HG03039 (cell line): ENCODE measurements around the gene RIPK3.
"Not testable (repeated sequence)": the region's sequence is repeated elsewhere in the genome, so short reads cannot be mapped to it uniquely, and the experiment has no call there.

ENCODE experiments used
- ATAC-seq: cut with Tn5 transposase; IDR thresholded peaks from one replicate; pipeline ENCODE4 v1.9.1; 2021; ENCODE audit warnings: mild to moderate bottlenecking, moderate library complexity; ENCODE audit not compliant: unreplicated experiment

RIPK3 gene

DNA sequence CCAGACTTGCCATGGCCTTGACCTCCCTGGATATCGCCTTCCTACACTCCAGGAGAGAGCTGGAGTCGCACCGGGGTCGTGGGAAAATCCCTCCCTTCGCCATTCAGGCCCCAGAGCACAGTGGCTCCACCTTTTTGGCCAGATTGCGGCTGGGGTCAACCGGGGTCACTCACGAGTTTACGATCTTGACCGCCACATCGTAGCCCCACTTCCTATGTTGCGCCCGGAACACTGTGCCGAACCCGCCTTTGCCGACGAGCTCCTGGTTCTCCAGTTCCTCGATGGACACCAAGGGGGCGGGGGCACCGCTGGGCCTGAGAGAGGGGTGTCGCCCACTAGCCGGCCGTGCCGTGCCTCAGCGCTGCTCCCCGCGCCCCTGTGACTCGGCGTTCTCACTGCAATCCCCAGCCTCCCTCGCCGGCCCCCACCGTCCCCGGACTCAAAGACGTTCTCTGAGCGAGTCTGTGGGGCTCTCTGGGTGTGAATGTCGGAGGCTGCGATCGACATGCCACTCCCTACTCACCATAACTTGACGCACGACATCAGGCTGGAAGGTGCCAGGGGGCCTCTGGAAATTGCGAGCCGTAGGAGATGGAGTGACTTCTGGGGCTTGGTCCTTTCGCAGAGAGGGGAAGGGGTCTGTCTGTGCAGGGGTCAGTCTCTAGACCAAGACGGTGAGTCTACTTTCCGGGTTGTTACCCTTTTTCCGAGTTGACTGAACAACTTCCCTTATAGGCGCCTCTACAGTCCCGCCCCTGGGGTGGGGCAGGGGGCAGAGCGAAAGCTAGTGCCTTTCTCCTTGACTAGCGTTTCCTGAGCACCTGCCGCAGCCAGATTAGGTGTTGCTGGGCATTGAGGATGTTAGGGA, at the start of gene RIPK3:
TSS of gene RIPK3 (minus strand) at position 708 of the 868 bp plus-strand sequence. CDS start at position 543, 165 bp downstream.
- peak; percentile 65 for ATAC-seq

DNA sequence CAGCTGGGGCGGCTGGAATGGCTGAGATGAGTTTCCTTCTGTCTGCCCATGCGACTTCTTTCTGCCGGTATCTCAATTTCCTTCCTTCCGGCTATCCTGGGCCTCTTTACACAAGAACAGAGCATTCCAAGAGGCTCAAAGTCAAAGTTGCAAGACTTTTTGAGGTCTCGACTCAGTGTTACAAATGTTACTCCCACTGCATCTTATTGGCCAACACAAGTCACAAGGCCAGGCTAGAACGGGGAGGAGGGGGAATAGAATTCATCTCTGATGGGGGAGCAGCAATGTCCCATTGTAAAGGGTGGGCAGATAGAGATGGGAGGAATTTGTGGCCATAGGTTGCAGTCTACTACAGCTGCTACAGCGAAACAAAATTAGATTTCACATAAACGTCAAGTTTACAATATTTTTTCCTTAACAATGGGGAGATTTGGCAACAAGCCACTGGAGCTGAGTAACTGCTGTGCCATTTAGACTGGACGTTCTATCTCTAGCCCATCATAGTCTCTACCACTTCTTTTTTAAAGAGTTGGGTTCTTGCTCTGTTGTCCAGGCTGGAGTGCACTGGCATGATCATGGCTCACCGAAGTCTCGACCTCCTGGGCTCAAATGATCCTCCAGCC, 49.5 kb upstream of the RIPK3 start:
- ATAC-seq: no peak

DNA sequence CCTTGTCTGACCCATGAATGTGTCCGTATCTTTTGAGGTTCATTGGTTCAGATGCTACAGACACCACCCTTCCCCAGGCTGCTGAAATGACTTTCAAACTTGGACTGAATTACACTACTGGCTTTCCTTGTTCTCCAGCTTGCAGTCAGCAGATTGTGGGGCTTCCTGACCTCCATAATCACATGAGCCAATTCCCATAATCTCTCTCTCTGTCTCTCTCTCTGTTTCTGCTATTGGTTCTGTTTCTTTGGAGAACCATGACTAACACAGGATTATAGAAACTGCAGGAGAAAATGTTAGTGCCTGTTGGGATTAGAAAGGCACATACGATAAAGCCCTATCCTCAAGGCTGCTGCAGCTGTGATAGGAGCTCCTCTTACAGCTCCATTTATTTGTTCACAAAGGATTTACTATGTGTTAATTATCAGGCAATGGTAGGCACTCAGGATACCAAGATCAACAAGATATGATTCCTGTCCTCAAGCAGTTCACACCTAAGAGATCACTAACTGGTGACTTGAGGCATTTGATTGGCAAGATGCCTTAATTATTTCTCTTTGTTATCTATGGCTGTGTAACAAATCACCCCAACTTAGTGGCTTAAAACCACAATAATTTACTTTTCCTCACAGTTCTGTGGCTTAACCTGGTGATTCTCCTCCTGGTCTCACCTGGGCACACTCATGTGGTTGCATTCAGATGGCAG, 48.8 kb upstream of the RIPK3 start:
- ATAC-seq: no peak

DNA sequence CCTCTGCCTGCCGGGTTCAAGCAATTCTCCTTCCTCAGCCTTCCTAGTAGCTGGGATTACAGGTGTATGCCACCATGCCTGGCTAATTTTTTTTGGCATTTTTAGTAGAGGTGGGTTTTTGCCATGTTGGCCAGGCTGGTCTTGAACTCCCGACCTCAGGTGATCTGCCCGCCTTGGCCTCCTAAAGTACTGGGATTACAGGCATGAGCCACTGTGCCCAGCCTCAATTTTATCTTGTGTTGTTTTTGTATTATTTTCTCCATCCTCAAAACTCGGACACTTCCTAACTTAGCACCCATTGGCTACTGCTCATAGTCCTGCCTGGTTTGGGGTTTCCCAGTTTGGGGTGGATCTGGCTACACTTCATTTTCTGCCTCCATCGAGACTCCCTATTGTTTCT, 47.8 kb upstream of the RIPK3 start:
- ATAC-seq: not testable (repeated sequence)

DNA sequence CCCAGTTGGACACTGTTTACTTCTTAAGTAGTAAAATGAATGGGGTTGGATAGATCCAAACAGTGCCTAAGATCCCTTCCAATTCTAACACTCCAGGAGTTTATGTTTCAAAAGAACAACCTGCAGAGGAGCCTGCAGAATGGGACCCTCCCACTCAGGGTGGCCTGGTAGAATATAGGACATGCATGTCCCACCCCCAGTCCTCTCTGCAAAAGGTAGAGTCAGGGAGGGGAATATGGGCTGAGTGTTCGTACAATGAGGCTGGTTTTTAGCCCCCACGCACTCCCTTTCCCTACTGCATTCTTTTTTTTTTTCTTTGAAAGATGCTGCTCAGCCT, 47.2 kb upstream of the RIPK3 start:
- no peak for ATAC-seq

DNA sequence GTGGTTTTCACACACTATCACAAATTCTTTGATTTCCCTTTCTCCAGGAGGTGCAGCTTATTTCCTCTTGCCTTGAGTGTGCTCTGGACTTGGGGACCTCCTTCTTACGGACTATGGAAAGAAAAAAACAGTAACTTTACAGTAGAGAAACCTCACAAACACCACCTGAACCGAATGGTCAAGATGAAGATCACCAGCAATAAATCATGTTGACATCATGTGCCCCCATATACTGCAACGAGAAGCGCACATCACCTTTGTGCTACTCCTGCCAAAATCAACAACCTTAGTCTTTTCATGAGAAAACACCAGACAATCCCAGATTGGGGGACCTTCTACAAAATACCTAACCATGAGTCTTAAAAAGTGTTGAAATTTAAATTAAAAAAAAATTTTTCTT, 45.7 kb upstream of the RIPK3 start:
- ATAC-seq: no peak

DNA sequence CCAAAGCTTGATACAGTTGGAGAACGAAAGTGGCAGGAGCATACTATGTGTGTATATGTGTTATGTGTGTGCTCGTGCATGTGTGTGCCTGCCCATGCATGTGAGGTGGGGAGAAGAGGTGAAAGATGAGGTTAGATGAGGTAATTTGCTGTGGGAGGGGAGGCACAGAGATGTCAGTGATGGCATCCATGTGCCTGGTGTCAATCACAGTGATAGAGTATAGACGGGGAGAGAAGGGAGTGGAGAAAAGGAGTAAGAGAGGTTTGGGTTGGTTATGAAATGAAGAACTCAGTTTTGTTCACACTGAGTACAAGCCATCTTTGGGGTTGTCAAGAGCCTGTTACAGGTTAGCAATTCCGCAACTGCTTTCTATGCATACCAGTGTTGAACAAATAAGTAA, 44.4 kb upstream of the RIPK3 start:
- no peak for ATAC-seq

DNA sequence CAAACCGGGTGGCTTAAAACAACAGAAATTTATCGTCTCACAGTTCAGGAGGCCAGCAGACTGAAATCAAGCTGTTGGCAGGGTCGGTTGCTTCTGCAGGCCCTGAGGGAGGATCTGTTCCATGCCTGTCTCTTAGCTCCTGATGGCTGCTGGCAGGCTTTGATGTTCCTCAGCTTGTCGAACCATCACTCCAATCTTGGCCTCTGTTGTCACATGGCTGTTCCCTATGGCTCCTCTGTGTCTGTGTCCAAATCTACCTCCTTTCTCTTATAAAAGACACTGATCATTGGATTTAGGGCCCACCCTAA, 42.2 kb upstream of the RIPK3 start:
- ATAC-seq: no peak

DNA sequence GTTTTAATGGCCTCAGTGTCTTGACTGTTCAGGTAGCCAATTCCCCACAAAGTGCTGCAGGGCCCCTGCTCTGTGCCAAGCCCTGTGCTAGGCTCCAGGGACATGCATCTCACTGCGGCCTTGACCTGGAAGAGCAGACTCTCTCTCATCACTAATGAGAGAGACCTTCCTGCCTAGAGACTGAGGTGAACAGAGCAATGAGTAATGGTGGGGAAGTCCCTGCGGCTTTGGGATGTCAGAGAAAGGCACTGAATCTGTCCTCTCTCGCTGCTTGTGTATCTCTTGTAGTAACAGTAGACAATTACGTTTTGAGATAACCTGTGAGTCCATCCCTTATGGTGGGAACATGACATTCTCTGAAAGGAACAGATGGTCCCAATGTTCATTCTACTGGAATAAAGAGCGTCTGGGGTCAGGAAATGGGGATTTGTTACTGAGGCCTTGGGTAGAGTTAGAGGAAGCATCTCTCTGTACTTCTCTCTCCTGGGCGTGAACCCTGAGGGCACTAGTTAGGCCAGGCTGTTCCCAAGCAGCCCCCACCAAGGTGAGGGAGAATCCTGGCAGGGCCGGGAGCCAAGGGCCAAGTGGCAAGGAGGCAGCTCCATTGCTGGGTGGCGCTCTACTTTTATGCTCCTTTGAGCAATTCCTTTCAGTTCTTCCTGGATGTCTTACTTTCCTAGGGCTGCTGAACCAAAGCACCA, 41.7 kb upstream of the RIPK3 start:
- no peak for ATAC-seq

DNA sequence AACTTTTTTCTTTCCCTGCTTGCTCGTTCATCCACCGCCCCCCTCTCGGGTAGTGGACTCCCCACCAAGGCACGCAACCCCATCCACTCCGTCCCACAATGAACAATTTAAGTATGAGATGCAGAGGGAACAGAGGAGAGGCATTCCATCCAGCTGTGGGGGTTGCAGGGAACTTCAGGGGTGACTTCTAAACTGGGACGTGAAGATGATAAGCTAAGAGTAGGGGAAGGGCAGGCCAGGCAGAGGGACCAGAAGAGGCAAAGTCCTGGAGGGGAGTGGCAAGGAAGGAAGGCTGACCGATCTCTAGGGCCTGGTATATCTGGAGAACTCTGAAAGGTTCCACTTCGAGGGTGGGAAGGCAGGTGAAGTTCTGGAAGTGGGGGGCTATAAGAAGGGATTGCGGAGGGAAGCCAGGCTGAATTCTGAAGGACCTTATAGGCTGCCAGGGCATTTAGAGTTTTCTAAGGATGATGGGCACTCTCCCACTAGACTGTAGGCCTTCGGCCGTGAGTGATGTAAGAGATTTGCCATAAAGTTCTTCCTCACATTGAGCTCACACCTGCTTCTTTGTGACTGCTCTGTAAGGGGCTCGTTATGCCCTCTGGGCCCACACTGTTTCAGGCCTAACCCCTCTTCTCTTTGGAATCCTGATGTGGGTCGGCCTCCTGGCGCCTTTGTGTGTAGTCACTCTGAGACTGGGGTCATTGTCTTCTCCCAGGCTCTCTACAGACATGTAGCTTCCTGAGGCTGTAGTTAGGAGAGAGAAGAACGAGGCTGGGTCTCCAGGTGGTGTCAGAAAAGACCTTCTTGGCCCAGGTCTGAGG, 40.3 kb upstream of the RIPK3 start:
- ATAC-seq: no peak

DNA sequence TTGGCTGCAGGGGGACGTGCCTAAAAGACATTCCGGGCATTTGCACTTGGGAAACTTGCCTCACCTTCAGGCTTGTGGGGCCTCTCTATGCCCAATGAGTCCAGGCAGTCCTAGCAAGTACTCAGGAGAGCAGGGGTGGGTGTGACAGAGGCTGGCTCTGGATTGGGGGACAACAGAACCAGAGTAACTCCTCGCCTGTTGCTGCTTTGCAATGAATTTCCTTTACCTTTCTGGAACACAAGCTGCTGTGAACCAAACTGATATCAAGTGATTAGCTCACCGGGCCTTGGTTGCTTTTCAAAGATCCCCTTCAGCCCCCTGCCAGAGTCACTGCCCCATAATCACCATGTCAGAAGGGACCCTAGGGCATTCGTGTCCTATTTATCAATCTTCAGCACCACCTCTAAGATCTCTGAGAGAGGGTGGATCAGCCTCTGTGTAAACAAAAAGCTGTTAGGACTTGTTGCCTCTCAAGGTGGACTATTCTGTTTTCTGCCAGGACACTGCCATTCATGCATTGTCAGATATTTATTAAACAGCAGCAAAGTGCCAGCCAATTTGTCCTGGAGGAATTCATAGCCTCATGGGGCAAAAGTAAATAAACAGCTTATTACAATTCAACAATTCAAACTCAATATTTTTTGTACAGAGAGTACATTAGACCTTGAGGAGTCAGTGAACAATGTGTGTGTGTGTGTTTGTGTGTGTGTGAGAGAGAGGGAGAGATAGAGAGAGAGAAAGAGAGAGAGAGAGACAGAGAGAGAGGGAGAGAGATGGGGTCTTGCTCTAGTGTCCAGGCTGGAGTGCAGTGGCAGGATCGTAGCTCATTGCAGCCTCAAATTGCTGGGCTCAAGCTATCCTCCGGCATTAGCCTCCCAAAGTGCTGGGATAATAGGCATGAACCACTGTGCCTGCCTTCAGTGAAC, 39.5 kb upstream of the RIPK3 start:
- ATAC-seq: no peak

DNA sequence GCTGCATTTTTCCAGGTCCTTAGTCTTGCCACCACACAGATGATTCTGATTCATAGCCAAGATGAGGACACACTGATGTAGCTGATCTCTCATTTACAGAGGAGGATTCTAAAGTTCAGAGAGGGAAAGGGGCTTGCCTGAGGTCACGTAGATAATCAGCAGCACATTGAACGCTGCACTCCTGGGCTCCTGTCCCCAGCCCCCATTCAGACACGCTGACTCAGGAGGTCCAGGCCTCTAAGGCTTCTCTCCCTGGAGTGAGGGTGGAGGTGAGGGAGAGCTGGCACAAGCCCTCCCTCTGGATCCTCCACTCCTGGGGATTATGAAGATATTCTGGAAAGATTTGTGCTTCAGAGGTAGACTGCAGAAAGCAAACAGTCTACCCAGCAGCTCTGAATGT, 38.5 kb upstream of the RIPK3 start:
- ATAC-seq: no peak

DNA sequence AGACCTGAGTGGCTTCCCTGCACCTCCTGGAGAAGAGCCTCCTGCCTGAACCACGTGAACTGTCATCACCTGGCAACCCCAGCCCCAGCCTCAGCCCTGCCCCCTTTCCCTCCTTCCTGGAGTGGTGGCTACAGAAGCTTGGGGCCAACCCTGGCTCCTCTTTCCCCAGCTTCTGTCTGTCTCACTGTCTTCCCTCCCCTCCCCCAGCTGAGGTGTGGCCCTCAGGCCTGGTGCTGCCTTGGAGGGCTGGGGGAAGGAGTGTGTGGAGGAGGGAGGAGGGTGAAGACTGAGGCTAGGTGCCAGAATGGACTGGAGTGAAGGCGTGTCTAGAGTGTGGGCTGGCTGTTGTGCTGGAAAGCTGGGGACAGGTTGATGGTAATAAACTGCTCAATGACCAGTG, 37.9 kb upstream of the RIPK3 start:
- ATAC-seq: no peak

DNA sequence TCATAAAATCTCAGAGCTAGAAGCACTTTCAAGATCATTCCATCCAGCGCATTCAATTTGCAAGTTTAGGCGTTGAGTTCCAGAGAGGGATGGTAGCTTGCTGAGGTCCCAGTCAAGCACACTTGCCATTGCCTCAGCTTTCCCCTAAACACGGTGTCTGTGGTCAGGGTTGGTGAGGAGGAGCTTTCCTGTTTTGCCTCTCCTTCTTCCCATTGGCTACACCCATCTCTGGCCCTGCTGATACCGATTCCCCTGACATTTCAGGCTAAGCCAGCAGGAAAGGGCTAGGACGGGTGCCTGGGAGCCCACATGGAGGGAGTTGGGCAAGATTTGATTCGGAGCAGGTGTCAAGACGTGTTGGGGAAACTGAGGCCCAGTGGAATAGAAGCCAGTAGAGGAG, 37.3 kb upstream of the RIPK3 start:
- no peak for ATAC-seq

DNA sequence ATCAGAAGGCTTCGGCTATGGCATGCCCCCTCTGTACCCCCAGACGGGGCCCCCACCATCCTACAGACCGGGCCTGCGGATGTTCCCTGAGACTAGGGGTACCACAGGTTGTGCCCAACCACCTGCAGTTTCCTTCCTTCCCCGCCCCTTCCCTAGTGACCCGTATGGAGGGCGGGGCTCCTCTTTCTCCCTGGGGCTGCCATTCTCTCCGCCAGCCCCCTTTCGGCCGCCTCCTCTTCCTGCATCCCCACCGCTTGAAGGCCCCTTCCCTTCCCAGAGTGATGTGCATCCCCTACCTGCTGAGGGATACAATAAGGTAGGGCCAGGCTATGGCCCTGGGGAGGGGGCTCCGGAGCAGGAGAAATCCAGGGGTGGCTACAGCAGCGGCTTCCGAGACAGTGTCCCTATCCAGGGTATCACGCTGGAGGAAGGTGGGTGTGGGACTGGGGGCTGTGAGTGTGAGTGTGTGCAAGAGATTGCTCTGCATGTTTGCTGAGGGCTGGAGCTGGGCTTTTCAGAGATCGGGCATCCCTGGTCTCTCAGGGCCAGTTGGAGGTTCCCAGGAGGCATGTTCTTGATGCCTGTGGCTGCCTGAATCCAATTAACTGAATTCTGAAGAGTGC, 36.8 kb upstream of the RIPK3 start:
- no peak for ATAC-seq

DNA sequence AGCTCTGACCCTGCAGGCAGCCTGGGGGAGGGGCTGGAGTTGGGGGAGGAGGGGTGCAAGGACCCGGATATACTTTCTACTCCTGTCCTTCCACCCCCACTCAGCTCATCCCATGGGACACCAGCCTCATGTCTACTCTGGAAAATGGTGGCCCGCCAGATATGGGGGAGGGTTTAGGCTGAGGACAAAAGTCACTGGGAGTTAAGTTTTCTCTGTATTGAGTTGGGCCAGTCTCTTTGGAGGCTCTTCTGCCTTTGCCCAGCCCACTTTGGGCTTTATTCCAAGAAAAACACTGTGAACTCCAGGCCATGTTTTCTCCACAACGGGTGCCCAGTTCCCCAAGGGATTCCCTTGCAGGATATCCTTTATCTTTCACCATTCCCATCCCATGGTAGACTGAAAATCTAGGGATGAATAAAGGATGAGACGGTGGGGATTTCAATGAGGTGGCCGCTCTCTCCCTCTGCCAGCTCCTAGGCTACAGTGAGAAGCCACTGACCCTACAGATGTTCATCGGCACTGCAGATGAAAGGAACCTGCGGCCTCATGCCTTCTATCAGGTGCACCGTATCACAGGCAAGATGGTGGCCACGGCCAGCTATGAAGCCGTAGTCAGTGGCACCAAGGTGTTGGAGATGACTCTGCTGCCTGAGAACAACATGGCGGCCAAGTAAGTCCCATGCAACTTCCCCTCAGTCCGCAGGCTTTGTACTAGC, 33.1 kb upstream of the RIPK3 start:
- no peak for ATAC-seq

DNA sequence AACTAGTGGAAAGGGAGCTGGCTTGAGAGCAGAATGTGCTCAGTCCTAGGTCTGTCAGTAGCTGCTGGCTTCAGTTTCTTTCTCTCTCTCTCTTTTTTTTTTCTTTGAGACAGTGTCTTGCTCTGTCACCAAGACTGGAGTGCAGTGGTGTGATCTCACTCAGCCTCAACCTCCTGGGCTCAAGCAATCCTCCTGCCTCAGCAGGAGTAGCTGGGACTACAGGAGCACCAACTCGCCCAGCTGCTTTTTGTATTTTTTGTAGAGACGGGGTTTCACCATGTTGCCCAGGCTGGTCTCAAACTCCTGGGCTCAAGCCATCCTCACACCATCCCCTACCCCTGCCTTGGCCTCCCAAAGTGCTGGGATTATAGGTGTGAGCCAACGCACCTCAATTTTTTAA, 31.8 kb upstream of the RIPK3 start:
- not testable (repeated sequence) for ATAC-seq

DNA sequence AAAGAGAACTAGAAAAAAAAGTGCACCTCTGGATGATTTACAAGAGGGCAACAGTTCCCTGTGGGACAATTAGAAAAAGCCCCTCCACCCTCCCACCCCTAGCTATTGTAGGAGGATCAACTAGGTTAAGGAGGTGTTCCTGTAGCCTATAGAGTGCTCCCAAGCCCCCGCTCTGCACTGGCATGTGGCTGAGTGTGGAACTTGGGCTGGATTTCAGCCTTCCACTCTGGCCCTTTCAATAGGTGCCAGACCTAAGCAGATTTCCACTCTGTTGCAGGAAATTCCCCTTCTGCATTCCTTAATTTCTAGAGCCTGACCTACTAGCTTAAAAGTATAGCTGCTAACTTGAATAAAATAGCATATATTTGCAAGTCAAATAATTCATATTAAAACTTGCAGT, 31.0 kb upstream of the RIPK3 start:
- ATAC-seq: no peak
